ENCODE data around the gene KCNQ2. TPM values are rescaled to one million over a fixed set of nuclear protein-coding genes. Genes with fewer than 3 reads are reported as not detected.

The KCNQ2 gene
- total and polyA plus RNA-seq, 9 donors = not detected

- no peaks in the 10 kb centered on the region for H3K27me3 ChIP-seq
- H3K4me3 ChIP-seq = no peak overlapping the region
- intact Hi-C loops (cut with DNase I) = no loop called here
- no peak for TF ChIP-seq POLR2A (IDR thresholded peaks at IDR 0.05)
- no peak for TF ChIP-seq CTCF (IDR thresholded peaks at IDR 0.05)
- TF ChIP-seq EP300 (IDR thresholded peaks at IDR 0.05) = no peak
- H3K36me3 ChIP-seq = no peaks in the 10 kb centered on the region
- H3K9me3 ChIP-seq = no peaks in the 10 kb centered on the region
- WGBS, 3 donors = 35 to 53% (median 40%) methylated on average over 14 of the region's 14 CpGs
- no peak for DNase-seq
- H3K4me1 ChIP-seq (ENCODE audit: insufficient read depth) = no peaks in the 10 kb centered on the region
- no peak overlapping the region for H3K27ac ChIP-seq
Observed at GRCh38 chr20:63395723-63396122, 76.7 kb downstream of the KCNQ2 start.

GRCh38 chr20:63394920-63395455 lies 77.5 kb downstream of the KCNQ2 start:
- TF ChIP-seq CTCF (IDR thresholded peaks at IDR 0.05) = no peak
- no peak for TF ChIP-seq POLR2A (IDR thresholded peaks at IDR 0.05)
- no peak for TF ChIP-seq EP300 (IDR thresholded peaks at IDR 0.05)
- Histone ChIP-seq H3K4me1 (ENCODE audit: insufficient read depth) (no peaks in the 10 kb centered on the region), H3K36me3 (no peaks in the 10 kb centered on the region), H3K27me3 (no peaks in the 10 kb centered on the region), H3K27ac (no peak overlapping the region), H3K4me3 (no peak overlapping the region), H3K9me3 (no peaks in the 10 kb centered on the region)
- intact Hi-C loops (cut with DNase I) = no loop called here
- WGBS, 3 donors = 58 to 68% (median 64%) methylated on average over 21 to 22 of the region's 22 CpGs
- DNase-seq = no peak

GRCh38 chr20:63394069-63394919 lies 78.2 kb downstream of the KCNQ2 start:
- TF ChIP-seq CTCF (IDR thresholded peaks at IDR 0.05) (no peak), POLR2A (IDR thresholded peaks at IDR 0.05) (no peak), EP300 (IDR thresholded peaks at IDR 0.05) (no peak)
- intact Hi-C loops (cut with DNase I) = no loop called here
- Histone ChIP-seq H3K27me3 (no peaks in the 10 kb centered on the region), H3K9me3 (no peaks in the 10 kb centered on the region), H3K36me3 (no peaks in the 10 kb centered on the region), H3K4me1 (ENCODE audit: insufficient read depth) (no peaks in the 10 kb centered on the region), H3K4me3 (no peak overlapping the region), H3K27ac (no peak overlapping the region)
- no peak for DNase-seq
- WGBS, 3 donors = 12 to 21% (median 14%) methylated on average over 29 to 32 of the region's 32 CpGs

GRCh38 chr20:63393566-63393965 lies 78.9 kb downstream of the KCNQ2 start:
- TF ChIP-seq EP300 (IDR thresholded peaks at IDR 0.05) (no peak), POLR2A (IDR thresholded peaks at IDR 0.05) (no peak), CTCF (IDR thresholded peaks at IDR 0.05) (no peak)
- H3K4me1 ChIP-seq (ENCODE audit: insufficient read depth) = no peaks in the 10 kb centered on the region
- H3K27me3 ChIP-seq = no peaks in the 10 kb centered on the region
- H3K9me3 ChIP-seq = no peaks in the 10 kb centered on the region
- H3K4me3 ChIP-seq = no peak overlapping the region
- DNase-seq = no peak
- intact Hi-C loops (cut with DNase I) = no loop called here
- H3K36me3 ChIP-seq = no peaks in the 10 kb centered on the region
- no peak overlapping the region for H3K27ac ChIP-seq
- WGBS, 3 donors = 58 to 71% (median 64%) methylated on average over 17 of the region's 17 CpGs

Measured in ovary (tissue), 9 donors.